Measurements from ENCODE around the gene CPN1.

DNA sequence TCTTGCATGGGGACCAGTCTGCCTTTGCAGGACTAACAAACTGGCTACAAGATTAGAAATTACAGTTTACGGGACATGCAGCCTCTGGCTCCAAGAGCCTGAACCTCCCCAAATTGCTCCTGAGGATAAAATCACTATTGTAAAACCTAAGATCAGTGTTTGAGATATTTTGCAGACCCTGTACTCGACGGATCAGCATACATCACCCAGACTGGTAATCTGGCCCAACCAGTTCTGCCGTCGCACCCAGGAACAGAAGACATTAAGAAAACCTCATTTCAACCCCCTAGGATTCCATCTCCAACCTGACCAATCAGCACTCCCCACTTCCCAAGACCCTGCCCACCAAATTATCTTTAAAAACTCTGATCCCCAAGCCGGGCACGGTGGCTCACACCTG is 44.8 kb downstream of the CPN1 start:
- TF ChIP-seq, protein P1, sequence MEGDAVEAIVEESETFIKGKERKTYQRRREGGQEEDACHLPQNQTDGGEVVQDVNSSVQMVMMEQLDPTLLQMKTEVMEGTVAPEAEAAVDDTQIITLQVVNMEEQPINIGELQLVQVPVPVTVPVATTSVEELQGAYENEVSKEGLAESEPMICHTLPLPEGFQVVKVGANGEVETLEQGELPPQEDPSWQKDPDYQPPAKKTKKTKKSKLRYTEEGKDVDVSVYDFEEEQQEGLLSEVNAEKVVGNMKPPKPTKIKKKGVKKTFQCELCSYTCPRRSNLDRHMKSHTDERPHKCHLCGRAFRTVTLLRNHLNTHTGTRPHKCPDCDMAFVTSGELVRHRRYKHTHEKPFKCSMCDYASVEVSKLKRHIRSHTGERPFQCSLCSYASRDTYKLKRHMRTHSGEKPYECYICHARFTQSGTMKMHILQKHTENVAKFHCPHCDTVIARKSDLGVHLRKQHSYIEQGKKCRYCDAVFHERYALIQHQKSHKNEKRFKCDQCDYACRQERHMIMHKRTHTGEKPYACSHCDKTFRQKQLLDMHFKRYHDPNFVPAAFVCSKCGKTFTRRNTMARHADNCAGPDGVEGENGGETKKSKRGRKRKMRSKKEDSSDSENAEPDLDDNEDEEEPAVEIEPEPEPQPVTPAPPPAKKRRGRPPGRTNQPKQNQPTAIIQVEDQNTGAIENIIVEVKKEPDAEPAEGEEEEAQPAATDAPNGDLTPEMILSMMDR (IDR thresholded peaks at IDR 0.05; ENCODE audit: low read depth, low read length): no peak
- TF ChIP-seq, protein P2, sequence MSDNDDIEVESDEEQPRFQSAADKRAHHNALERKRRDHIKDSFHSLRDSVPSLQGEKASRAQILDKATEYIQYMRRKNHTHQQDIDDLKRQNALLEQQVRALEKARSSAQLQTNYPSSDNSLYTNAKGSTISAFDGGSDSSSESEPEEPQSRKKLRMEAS (IDR thresholded peaks at IDR 0.05; ENCODE audit: low read depth, low read length): no peak

Measured in NB4 (cell line).